GM12878 (cell line): Measurements from ENCODE around the gene SMARCC1. TPM values are rescaled to one million over a fixed set of nuclear protein-coding genes. Genes with fewer than 3 reads are reported as not detected.

Experiments
- BCL3 ChIP-seq: IDR thresholded peaks from 2 replicates; pipeline ENCODE4 v1.6.1; 2011; ENCODE audit warnings: borderline replicate concordance, low read depth, mild to moderate bottlenecking, moderate library complexity, low read length; ENCODE audit not compliant: insufficient read depth, poor library complexity, severe bottlenecking
- BMI1 ChIP-seq: fragments of 450-650 bp; IDR thresholded peaks from 2 replicates; pipeline ENCODE4 v1.6.1; 2016; ENCODE audit warnings: mild to moderate bottlenecking, moderate library complexity, borderline replicate concordance
- CHD4 ChIP-seq: fragments of 200-600 bp; sonication (generic); IDR thresholded peaks from 2 replicates; pipeline ENCODE4 v1.6.1; 2016; ENCODE audit warnings: mild to moderate bottlenecking
- IKZF2 ChIP-seq, 2 experiments: fragments of 450-650 bp; IDR thresholded peaks; 2 replicates each; pipeline ENCODE4 v1.6.1; 2017; ENCODE audit warnings: mild to moderate bottlenecking in 2 of 2, moderate library complexity in 2 of 2
- MXI1 ChIP-seq: fragments of 150-350 bp; IDR thresholded peaks from 2 replicates; pipeline ENCODE4 v1.6.1; 2011; ENCODE audit warnings: low read depth, mild to moderate bottlenecking, inconsistent platforms, low read length, improper control_type of control experiment
- MYB ChIP-seq: fragments of 150-350 bp; IDR thresholded peaks from 2 replicates; pipeline ENCODE4 v1.6.1; 2014; ENCODE audit warnings: mild to moderate bottlenecking, low read depth, low read length, borderline replicate concordance
- NFXL1 ChIP-seq: fragments of 450-650 bp; IDR thresholded peaks from 2 replicates; pipeline ENCODE4 v1.6.1; 2017; ENCODE audit warnings: antibody characterized with exemption, mild to moderate bottlenecking, borderline replicate concordance
- NR2F1 ChIP-seq: fragments of 450-650 bp; conservative IDR thresholded peaks from 2 replicates; pipeline ENCODE4 v1.6.1; 2017; ENCODE audit warnings: mild to moderate bottlenecking
- PAX5 ChIP-seq: IDR thresholded peaks from 2 replicates; pipeline ENCODE4 v1.6.1; 2011; ENCODE audit warnings: low read depth, low read length, borderline replicate concordance
- RCOR1 ChIP-seq: conservative IDR thresholded peaks from 2 replicates; pipeline ENCODE4 v1.6.1; 2012; ENCODE audit warnings: low read depth, low read length, improper control_type of control experiment
- RFX5 ChIP-seq: IDR thresholded peaks from 2 replicates; pipeline ENCODE4 v1.6.1; 2011; ENCODE audit warnings: low read depth, low read length, improper control_type of control experiment
- polyA plus RNA-seq, 11 experiments: library from polyadenylated mRNA; depleted of rRNA in 4 of 11; unstranded in 6 of 11; stranded (reverse) in 5 of 11; fragments of >200 nt; fragmentation: Nextera tagmentation in 4 of 11; fragmentation: Illumina TruSeq in 1 of 11; extraction: Ambion mirVana in 4 of 11; extraction: Trizol in 1 of 11; gene quantifications; 1 replicate in 1 of 11; 2 replicates in 10 of 11; pipeline versions ENCODE4 v1.2.1 to v1.2.3, GENCODE V29; 2011 to 2016; ENCODE audit warnings: inconsistent platforms in 2 of 11, missing spikeins in 2 of 11, low read depth in 1 of 11
- total RNA-seq, 4 experiments: library from RNA; depleted of rRNA in 3 of 4; stranded (reverse); fragments of >200 nt in 3 of 4; fragmentation: Illumina TruSeq in 1 of 4; extraction: Trizol in 1 of 4; gene quantifications; 2 replicates each; pipeline versions ENCODE4 v1.2.1 to v1.2.3, GENCODE V29; 2013 to 2021
- TF ChIP-seq, protein P1 (sequence below): fragments of 450-650 bp; IDR thresholded peaks from 2 replicates; pipeline ENCODE4 v1.6.1; 2018; ENCODE audit warnings: borderline replicate concordance, mild to moderate bottlenecking; ENCODE audit not compliant: partially characterized antibody
- TF ChIP-seq, protein P2 (sequence below): IDR thresholded peaks from 2 replicates; pipeline ENCODE4 v1.6.1; 2012; ENCODE audit warnings: low read depth, low read length, improper control_type of control experiment
- TF ChIP-seq, protein P3 (sequence below): IDR thresholded peaks from 2 replicates; pipeline ENCODE4 v1.6.1; 2012; ENCODE audit warnings: improper control_type of control experiment, low read depth, low read length; ENCODE audit not compliant: insufficient replicate concordance
- TF ChIP-seq, protein P4 (sequence below): fragments of 150-350 bp; IDR thresholded peaks from 2 replicates; pipeline ENCODE4 v1.6.1; 2016; ENCODE audit warnings: low read depth, low read length

SMARCC1 gene
- total and polyA plus RNA-seq, 10 of the 15 experiments (the other 5 are each of a cell fraction or from before 2014, with no cell fraction given) = 26.6 to 147 (median 57.1) TPM

DNA sequence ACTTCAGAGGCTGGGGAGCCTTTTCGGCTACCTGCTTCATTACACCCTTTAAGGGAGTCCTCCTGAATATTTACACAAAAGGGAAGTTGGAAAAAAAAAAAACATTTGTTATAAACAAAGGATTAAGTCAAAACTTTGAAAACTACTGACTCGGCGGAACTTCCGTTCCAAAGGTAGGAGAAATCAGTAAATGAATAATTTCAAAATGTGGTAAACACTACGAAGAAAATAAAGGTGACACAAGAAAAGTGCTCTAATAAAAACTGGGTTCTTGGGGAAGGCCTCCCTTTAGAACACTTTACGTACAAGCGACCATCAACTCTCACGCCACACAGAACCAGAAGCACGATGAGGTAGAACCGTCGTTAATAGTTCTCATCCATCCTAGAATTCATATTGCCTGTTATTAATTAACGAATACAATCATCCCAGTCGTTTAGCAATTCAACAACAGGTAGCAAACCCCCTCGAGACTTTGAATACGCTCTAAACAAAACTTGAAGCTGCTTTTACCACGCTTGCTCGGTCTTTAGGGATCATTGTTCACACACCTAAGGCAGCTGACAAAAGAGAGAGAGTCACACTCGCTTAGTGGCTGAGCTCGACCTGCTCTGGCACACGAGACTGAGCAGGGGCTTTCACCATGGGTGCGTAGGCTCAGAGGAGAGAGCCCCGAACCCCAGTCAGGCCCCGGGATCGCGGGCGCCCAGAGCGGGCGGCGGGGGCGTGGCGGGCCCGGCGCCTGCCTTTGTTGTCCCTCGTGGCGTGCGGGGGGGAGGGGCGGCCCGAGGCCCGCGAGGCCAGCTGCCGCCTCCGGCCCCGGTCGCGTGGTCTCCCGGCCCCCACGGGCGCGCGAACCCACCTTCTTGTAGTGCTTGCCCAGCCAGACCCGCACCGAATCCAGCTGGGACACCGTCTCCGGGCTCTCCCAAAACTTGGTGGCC is 680 bp downstream of the SMARCC1 start (continued):
- TF ChIP-seq MYB (no peak), BMI1 (no peak), BCL3 (no peak), MXI1 (peak; percentile 85), NR2F1 (peak; percentile 67; the same call in 1 of the 2 replicates), CHD4 (no peak), IKZF2 (IDR thresholded peaks at IDR 0.05) (no peak; a peak in 1 of 4 replicates), PAX5 (no peak), NFXL1 (no peak), RCOR1 (no peak), RFX5 (no peak)
- TF ChIP-seq, protein P1, sequence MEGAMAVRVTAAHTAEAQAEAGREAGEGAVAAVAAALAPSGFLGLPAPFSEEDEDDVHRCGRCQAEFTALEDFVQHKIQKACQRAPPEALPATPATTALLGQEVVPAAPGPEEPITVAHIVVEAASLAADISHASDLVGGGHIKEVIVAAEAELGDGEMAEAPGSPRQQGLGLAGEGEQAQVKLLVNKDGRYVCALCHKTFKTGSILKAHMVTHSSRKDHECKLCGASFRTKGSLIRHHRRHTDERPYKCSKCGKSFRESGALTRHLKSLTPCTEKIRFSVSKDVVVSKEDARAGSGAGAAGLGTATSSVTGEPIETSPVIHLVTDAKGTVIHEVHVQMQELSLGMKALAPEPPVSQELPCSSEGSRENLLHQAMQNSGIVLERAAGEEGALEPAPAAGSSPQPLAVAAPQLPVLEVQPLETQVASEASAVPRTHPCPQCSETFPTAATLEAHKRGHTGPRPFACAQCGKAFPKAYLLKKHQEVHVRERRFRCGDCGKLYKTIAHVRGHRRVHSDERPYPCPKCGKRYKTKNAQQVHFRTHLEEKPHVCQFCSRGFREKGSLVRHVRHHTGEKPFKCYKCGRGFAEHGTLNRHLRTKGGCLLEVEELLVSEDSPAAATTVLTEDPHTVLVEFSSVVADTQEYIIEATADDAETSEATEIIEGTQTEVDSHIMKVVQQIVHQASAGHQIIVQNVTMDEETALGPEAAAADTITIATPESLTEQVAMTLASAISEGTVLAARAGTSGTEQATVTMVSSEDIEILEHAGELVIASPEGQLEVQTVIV = no peak
- TF ChIP-seq, protein P2, sequence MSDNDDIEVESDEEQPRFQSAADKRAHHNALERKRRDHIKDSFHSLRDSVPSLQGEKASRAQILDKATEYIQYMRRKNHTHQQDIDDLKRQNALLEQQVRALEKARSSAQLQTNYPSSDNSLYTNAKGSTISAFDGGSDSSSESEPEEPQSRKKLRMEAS = peak; percentile 64
- TF ChIP-seq, protein P3, sequence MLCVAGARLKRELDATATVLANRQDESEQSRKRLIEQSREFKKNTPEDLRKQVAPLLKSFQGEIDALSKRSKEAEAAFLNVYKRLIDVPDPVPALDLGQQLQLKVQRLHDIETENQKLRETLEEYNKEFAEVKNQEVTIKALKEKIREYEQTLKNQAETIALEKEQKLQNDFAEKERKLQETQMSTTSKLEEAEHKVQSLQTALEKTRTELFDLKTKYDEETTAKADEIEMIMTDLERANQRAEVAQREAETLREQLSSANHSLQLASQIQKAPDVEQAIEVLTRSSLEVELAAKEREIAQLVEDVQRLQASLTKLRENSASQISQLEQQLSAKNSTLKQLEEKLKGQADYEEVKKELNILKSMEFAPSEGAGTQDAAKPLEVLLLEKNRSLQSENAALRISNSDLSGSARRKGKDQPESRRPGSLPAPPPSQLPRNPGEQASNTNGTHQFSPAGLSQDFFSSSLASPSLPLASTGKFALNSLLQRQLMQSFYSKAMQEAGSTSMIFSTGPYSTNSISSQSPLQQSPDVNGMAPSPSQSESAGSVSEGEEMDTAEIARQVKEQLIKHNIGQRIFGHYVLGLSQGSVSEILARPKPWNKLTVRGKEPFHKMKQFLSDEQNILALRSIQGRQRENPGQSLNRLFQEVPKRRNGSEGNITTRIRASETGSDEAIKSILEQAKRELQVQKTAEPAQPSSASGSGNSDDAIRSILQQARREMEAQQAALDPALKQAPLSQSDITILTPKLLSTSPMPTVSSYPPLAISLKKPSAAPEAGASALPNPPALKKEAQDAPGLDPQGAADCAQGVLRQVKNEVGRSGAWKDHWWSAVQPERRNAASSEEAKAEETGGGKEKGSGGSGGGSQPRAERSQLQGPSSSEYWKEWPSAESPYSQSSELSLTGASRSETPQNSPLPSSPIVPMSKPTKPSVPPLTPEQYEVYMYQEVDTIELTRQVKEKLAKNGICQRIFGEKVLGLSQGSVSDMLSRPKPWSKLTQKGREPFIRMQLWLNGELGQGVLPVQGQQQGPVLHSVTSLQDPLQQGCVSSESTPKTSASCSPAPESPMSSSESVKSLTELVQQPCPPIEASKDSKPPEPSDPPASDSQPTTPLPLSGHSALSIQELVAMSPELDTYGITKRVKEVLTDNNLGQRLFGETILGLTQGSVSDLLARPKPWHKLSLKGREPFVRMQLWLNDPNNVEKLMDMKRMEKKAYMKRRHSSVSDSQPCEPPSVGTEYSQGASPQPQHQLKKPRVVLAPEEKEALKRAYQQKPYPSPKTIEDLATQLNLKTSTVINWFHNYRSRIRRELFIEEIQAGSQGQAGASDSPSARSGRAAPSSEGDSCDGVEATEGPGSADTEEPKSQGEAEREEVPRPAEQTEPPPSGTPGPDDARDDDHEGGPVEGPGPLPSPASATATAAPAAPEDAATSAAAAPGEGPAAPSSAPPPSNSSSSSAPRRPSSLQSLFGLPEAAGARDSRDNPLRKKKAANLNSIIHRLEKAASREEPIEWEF = no peak
- TF ChIP-seq, protein P4, sequence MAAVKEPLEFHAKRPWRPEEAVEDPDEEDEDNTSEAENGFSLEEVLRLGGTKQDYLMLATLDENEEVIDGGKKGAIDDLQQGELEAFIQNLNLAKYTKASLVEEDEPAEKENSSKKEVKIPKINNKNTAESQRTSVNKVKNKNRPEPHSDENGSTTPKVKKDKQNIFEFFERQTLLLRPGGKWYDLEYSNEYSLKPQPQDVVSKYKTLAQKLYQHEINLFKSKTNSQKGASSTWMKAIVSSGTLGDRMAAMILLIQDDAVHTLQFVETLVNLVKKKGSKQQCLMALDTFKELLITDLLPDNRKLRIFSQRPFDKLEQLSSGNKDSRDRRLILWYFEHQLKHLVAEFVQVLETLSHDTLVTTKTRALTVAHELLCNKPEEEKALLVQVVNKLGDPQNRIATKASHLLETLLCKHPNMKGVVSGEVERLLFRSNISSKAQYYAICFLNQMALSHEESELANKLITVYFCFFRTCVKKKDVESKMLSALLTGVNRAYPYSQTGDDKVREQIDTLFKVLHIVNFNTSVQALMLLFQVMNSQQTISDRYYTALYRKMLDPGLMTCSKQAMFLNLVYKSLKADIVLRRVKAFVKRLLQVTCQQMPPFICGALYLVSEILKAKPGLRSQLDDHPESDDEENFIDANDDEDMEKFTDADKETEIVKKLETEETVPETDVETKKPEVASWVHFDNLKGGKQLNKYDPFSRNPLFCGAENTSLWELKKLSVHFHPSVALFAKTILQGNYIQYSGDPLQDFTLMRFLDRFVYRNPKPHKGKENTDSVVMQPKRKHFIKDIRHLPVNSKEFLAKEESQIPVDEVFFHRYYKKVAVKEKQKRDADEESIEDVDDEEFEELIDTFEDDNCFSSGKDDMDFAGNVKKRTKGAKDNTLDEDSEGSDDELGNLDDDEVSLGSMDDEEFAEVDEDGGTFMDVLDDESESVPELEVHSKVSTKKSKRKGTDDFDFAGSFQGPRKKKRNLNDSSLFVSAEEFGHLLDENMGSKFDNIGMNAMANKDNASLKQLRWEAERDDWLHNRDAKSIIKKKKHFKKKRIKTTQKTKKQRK = no peak
